ENCODE results near the gene CCDC92B.
A peak's percentile ranks its signal among the peaks of the same experiment; 100 is the strongest.
"Not testable (repeated sequence)": the region's sequence is repeated elsewhere in the genome, so short reads cannot be mapped to it uniquely, and the experiment has no call there.

CCDC92B gene

GRCh38 chr17:2749058-2749783 lies at the start of gene CCDC92B:
Gene CCDC92B, minus strand, starts transcription at chr17:2749652. Its CDS starts 14,507 bp downstream, at chr17:2735145.
- DNase-seq: no peak

- no peak for DNase-seq
Observed at GRCh38 chr17:2798678-2799077, 49.2 kb upstream of the CCDC92B start.

- no peak for DNase-seq
Observed at GRCh38 chr17:2798188-2798587, 48.7 kb upstream of the CCDC92B start.

GRCh38 chr17:2797637-2798036 lies 48.2 kb upstream of the CCDC92B start:
- DNase-seq: no peak

- no peak for DNase-seq
Observed at GRCh38 chr17:2797226-2797625, 47.8 kb upstream of the CCDC92B start.

GRCh38 chr17:2796164-2797125 lies 47.0 kb upstream of the CCDC92B start, which contains the start of gene RAP1GAP2:
Gene RAP1GAP2, plus strand, starts transcription at chr17:2796438. Its CDS starts 90 bp downstream, at chr17:2796528.
- DNase-seq: no peak

GRCh38 chr17:2795441-2796163 lies 46.1 kb upstream of the CCDC92B start:
- no peak for DNase-seq

GRCh38 chr17:2794111-2794803 lies 44.8 kb upstream of the CCDC92B start:
- DNase-seq: no peak

GRCh38 chr17:2792366-2793169 lies 43.1 kb upstream of the CCDC92B start:
- no peak for DNase-seq

- no peak for DNase-seq
Observed at GRCh38 chr17:2789700-2790099, 40.2 kb upstream of the CCDC92B start.

- DNase-seq: peak; percentile 46
Observed at GRCh38 chr17:2786176-2786881, 36.9 kb upstream of the CCDC92B start.

GRCh38 chr17:2785376-2785775 lies 35.9 kb upstream of the CCDC92B start:
- not testable (repeated sequence) for DNase-seq

- no peak for DNase-seq
Observed at GRCh38 chr17:2784864-2785263, 35.4 kb upstream of the CCDC92B start.

GRCh38 chr17:2783310-2784030 lies 34.0 kb upstream of the CCDC92B start:
- DNase-seq: no peak

- DNase-seq: no peak
Observed at GRCh38 chr17:2782055-2782454, 32.6 kb upstream of the CCDC92B start.

GRCh38 chr17:2781598-2781997 lies 32.1 kb upstream of the CCDC92B start:
- DNase-seq: not testable (repeated sequence)

- no peak for DNase-seq
Observed at GRCh38 chr17:2780931-2781454, 31.5 kb upstream of the CCDC92B start.

GRCh38 chr17:2780256-2780655 lies 30.8 kb upstream of the CCDC92B start:
- DNase-seq: no peak

- no peak for DNase-seq
Observed at GRCh38 chr17:2779545-2779944, 30.1 kb upstream of the CCDC92B start.

GRCh38 chr17:2778489-2778888 lies 29.0 kb upstream of the CCDC92B start:
- DNase-seq: no peak
